HG02763 (cell line): ENCODE data around the gene TAF5L.
"Not testable (repeated sequence)": the region's sequence is repeated elsewhere in the genome, so short reads cannot be mapped to it uniquely, and the experiment has no call there.

ENCODE experiments used
- ATAC-seq: cut with Tn5 transposase; IDR thresholded peaks from one replicate; pipeline ENCODE4 v1.9.1; 2021; ENCODE audit warnings: mild to moderate bottlenecking, moderate library complexity; ENCODE audit not compliant: unreplicated experiment

Gene TAF5L

GRCh38 chr1:229642970-229643369, 17.0 kb upstream of the TAF5L start:
- no peak for ATAC-seq

- no peak for ATAC-seq
Observed at GRCh38 chr1:229642376-229642775, 16.5 kb upstream of the TAF5L start.

- ATAC-seq: no peak
Observed at GRCh38 chr1:229641306-229641705, 15.4 kb upstream of the TAF5L start.

GRCh38 chr1:229640455-229640854, 14.5 kb upstream of the TAF5L start:
- no peak for ATAC-seq

GRCh38 chr1:229637746-229638145, 11.8 kb upstream of the TAF5L start:
- ATAC-seq: no peak

- ATAC-seq: no peak
Observed at GRCh38 chr1:229636042-229636441, 10.1 kb upstream of the TAF5L start.

- ATAC-seq: no peak
Observed at GRCh38 chr1:229631966-229632365, 6.0 kb upstream of the TAF5L start.

- ATAC-seq: no peak
Observed at GRCh38 chr1:229631148-229631547, 5.2 kb upstream of the TAF5L start.

GRCh38 chr1:229629261-229629660, 3.3 kb upstream of the TAF5L start:
- ATAC-seq: no peak

GRCh38 chr1:229627003-229627402, 1.1 kb upstream of the TAF5L start:
- no peak for ATAC-seq

GRCh38 chr1:229625071-229625914, 629 bp downstream of the TAF5L start:
- ATAC-seq: peak; percentile 47

GRCh38 chr1:229624521-229625070, 1.3 kb downstream of the TAF5L start:
- no peak for ATAC-seq

GRCh38 chr1:229623838-229624237, 2.1 kb downstream of the TAF5L start:
- ATAC-seq: no peak

GRCh38 chr1:229623225-229623624, 2.7 kb downstream of the TAF5L start:
- no peak for ATAC-seq

GRCh38 chr1:229622641-229623120, 3.2 kb downstream of the TAF5L start:
- not testable (repeated sequence) for ATAC-seq

GRCh38 chr1:229621663-229622062, 4.3 kb downstream of the TAF5L start:
- no peak for ATAC-seq

- no peak for ATAC-seq
Observed at GRCh38 chr1:229620876-229621275, 5.0 kb downstream of the TAF5L start.

GRCh38 chr1:229619614-229620013, 6.3 kb downstream of the TAF5L start:
- ATAC-seq: no peak

- ATAC-seq: no peak
Observed at GRCh38 chr1:229619002-229619401, 6.9 kb downstream of the TAF5L start.

GRCh38 chr1:229617351-229618100, 8.4 kb downstream of the TAF5L start:
- no peak for ATAC-seq

- ATAC-seq: no peak
Observed at GRCh38 chr1:229614701-229615100, 11.2 kb downstream of the TAF5L start.

- no peak for ATAC-seq
Observed at GRCh38 chr1:229613938-229614337, 12.0 kb downstream of the TAF5L start.
